ENCODE data around the gene LIPH. TPM values are rescaled to one million over a fixed set of nuclear protein-coding genes. Genes with fewer than 3 reads are reported as not detected.
A peak's percentile ranks its signal among the peaks of the same experiment; 100 is the strongest.
"Not testable (repeated sequence)": the region's sequence is repeated elsewhere in the genome, so short reads cannot be mapped to it uniquely, and the experiment has no call there.

The LIPH gene
- total RNA-seq, 1 donor from 2014 or later = 6.9 TPM

DNA sequence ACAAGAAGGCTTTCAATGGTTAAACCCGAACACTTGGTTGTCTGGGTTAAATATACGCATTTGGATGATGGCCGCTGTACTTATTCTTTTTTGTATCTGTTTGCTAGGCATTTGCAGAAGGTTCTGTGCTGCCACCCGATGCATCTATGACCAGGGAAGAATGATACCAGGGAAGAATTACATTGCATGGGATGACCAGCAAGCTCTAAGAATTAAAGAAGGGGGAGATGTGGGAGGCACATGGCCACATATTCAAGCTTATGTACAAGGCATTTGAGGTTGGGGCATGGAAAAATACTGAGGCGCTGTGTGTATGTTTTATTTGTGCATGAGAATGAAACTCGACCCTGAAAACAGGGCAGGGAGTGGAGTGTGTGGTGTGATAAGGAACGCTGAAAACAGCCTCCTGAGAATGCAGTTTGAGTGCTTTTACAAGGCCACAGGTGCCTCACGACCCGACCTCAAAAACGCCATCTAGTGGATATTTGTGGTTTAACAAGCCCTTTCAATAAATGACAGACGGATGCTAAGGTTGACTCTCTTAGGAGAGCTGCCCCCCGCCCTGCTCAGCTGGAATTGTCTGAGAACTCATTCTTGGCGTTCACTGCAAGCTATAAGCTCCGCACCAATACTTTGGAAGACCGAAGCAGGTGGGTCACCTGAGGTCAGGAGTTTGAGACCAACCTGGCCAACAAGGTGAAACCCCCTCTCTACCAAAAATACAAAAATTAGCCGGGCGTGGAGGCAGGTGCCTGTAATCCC, 22.9 kb upstream of the LIPH start:
- H3K9me3 ChIP-seq; intact Hi-C loops (cut with DNase I); DNase-seq (ENCODE audit: low spot score in 2 of 2); H3K27me3 ChIP-seq; H3K4me3 ChIP-seq; H3K27ac ChIP-seq; H3K36me3 ChIP-seq; H3K4me1 ChIP-seq: not testable (repeated sequence)
- TF ChIP-seq, protein P1, sequence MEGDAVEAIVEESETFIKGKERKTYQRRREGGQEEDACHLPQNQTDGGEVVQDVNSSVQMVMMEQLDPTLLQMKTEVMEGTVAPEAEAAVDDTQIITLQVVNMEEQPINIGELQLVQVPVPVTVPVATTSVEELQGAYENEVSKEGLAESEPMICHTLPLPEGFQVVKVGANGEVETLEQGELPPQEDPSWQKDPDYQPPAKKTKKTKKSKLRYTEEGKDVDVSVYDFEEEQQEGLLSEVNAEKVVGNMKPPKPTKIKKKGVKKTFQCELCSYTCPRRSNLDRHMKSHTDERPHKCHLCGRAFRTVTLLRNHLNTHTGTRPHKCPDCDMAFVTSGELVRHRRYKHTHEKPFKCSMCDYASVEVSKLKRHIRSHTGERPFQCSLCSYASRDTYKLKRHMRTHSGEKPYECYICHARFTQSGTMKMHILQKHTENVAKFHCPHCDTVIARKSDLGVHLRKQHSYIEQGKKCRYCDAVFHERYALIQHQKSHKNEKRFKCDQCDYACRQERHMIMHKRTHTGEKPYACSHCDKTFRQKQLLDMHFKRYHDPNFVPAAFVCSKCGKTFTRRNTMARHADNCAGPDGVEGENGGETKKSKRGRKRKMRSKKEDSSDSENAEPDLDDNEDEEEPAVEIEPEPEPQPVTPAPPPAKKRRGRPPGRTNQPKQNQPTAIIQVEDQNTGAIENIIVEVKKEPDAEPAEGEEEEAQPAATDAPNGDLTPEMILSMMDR (IDR thresholded peaks at IDR 0.05) = peak in 2 of 3 experiments; percentile 57 to 61

DNA sequence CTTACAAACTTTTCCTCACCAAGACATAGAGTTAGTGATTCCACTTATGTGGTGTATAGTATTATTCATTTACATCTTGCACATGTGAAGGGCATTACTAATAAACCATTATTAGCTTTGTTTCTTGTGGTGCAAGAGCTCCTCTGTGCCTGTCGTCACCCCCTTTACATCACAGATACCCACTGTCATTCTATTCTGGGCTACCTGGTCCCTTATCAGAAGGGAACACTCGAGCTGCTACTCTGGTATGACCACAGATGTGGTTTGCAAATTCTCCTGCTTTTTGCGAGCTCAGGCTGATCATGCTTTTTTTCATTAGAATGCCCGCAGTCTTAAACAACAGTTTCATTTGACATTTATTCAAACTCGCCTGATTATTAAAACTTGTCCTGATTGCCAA, 19.8 kb upstream of the LIPH start:
- Histone ChIP-seq H3K4me3 (no peak overlapping the region), H3K4me1 (no peaks in the 10 kb centered on the region), H3K27me3 (no peaks in the 10 kb centered on the region), H3K36me3 (no peaks in the 10 kb centered on the region), H3K27ac (no peak overlapping the region), H3K9me3 (no peaks in the 10 kb centered on the region)
- no peak for DNase-seq (ENCODE audit: low spot score in 2 of 2)
- intact Hi-C loops (cut with DNase I) = no loop called here
- TF ChIP-seq, protein P1 (IDR thresholded peaks at IDR 0.05) = no peak

DNA sequence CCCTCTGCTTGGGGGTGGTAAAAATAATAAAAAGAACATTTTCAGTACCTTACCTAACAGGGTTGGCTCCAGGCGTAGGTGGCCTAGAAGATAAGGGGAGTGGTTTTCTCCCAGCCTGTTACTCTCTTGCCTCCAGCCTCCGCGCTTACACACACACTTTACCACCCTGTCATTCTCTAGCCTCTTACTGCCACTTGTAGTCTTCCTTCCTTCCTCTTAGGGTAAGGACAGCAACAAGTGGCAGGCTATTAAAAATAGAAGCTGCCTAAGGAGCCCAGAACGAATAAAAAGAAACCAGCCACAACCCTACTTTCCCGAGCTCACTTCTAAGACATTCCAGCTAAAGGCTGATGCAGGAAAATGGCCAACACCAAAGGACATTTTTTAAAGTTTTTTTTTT, 9.6 kb upstream of the LIPH start:
- H3K27ac ChIP-seq = no peak overlapping the region
- no peaks in the 10 kb centered on the region for H3K36me3 ChIP-seq
- no peaks in the 10 kb centered on the region for H3K27me3 ChIP-seq
- H3K4me1 ChIP-seq = no peaks in the 10 kb centered on the region
- intact Hi-C loops (cut with DNase I) = no loop called here
- no peaks in the 10 kb centered on the region for H3K9me3 ChIP-seq
- no peak overlapping the region for H3K4me3 ChIP-seq
- TF ChIP-seq, protein P1 (IDR thresholded peaks at IDR 0.05) = no peak
- no peak for DNase-seq (ENCODE audit: low spot score in 2 of 2)

DNA sequence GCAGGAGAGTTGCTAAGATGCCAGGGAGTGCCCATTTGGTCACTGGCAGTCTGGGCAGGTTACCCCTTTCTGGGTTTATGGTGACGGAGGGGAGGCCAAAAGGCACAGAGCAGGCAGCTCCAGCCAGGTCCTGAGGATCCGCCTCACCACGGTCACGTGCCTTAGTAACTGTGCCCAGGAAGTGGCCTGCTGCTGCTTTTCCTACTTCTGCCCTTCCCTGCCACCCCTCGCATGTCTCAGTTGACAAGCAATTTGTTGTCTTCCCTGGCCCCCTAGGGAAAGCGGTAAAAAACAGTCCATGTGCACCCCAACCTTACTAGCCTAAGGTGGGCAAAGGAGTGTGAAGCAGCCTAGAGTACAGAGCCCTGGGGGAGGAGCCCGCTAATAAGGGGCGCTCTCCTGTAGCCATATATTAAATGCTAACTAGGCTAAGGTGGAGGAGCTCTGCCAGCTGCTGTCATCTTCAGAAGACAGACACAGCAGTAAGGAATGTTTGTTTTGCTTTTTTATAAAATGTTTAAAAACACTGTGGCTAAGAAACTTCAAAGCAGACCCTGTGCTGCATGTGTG, 9.1 kb upstream of the LIPH start:
- TF ChIP-seq, protein P1 (IDR thresholded peaks at IDR 0.05) = no peak
- peak in 1 of 2 donors; percentile 66 for DNase-seq (ENCODE audit: low spot score in 2 of 2)
- H3K9me3 ChIP-seq = no peaks in the 10 kb centered on the region
- no peaks in the 10 kb centered on the region for H3K27me3 ChIP-seq
- no peak overlapping the region for H3K4me3 ChIP-seq
- no peaks in the 10 kb centered on the region for H3K36me3 ChIP-seq
- no peaks in the 10 kb centered on the region for H3K4me1 ChIP-seq
- no peak overlapping the region for H3K27ac ChIP-seq
- intact Hi-C loops (cut with DNase I) = no loop called here

DNA sequence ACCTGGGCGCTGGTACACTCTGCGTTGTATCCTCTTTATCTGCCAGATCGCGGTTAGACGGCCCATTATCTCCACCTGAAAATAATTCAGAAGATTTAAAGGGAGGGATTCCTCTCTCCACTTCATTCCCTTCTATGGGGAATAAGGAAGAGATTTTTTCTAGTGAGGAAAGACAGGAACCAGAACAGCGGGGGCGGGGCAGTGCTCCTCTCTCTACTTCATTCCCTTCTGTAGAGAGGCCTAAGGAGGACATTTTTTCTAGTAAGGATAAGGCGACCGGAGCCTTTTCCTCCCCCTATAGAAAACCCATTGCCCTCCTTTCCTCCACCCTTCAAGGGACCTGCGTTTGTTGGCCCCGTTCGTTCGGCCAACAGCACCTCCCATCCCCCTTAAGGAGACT, 8.3 kb upstream of the LIPH start:
- DNase-seq (ENCODE audit: low spot score in 2 of 2) = no peak

More for the DNA sequence above, 8.3 kb upstream of the LIPH start:
- H3K36me3 ChIP-seq = no peaks in the 10 kb centered on the region
- no peaks in the 10 kb centered on the region for H3K9me3 ChIP-seq
- intact Hi-C loops (cut with DNase I) = no loop called here
- H3K4me3 ChIP-seq = no peak overlapping the region
- H3K27me3 ChIP-seq = no peaks in the 10 kb centered on the region
- H3K4me1 ChIP-seq = no peaks in the 10 kb centered on the region
- H3K27ac ChIP-seq = no peak overlapping the region
- TF ChIP-seq, protein P1 (IDR thresholded peaks at IDR 0.05) = no peak

Data from ascending aorta (tissue), 2 donors.